ENCODE data around the gene SDF4.

- no peak for TF ChIP-seq CTCF (IDR thresholded peaks at IDR 0.05)
- TF ChIP-seq POLR2A (IDR thresholded peaks at IDR 0.05), result no peak
- no peak for TF ChIP-seq EP300 (IDR thresholded peaks at IDR 0.05)
- TF ChIP-seq POLR2AphosphoS5 (IDR thresholded peaks at IDR 0.05), result no peak
Measured at GRCh38 chr1:1178794-1179331, 52.9 kb downstream of the SDF4 start.

Data from suprapubic skin (tissue), 4 donors.